CD4-positive, alpha-beta T cell treated with Interleukin-17A for 4 hours (primary cell): ENCODE measurements around the gene CTNNA2.

ENCODE experiments used
- DNase-seq: peaks from one replicate; pipeline ENCODE4 v3.0.0-alpha.2; 2020; ENCODE audit warnings: mixed read lengths

CTNNA2 gene

GRCh38 chr2:80242355-80242910, 729.6 kb downstream of the CTNNA2 start:
- no peak for DNase-seq

- DNase-seq = no peak
Measured at GRCh38 chr2:80244905-80245584, 732.2 kb downstream of the CTNNA2 start.

GRCh38 chr2:80246534-80246933, 733.7 kb downstream of the CTNNA2 start:
- DNase-seq = no peak

GRCh38 chr2:80247339-80247738, 734.5 kb downstream of the CTNNA2 start:
- no peak for DNase-seq

GRCh38 chr2:80248146-80248545, 735.3 kb downstream of the CTNNA2 start:
- no peak for DNase-seq

GRCh38 chr2:80252294-80252986, 739.6 kb downstream of the CTNNA2 start:
- no peak for DNase-seq

GRCh38 chr2:80255918-80256781, 743.3 kb downstream of the CTNNA2 start:
- no peak for DNase-seq

GRCh38 chr2:80256782-80257167, 743.9 kb downstream of the CTNNA2 start:
- DNase-seq = no peak

GRCh38 chr2:80257450-80257849, 744.6 kb downstream of the CTNNA2 start:
- no peak for DNase-seq

GRCh38 chr2:80258341-80258740, 745.5 kb downstream of the CTNNA2 start:
- no peak for DNase-seq

- no peak for DNase-seq
Measured at GRCh38 chr2:80258793-80259192, 745.9 kb downstream of the CTNNA2 start.

- no peak for DNase-seq
Measured at GRCh38 chr2:80259292-80259691, 746.4 kb downstream of the CTNNA2 start.

- no peak for DNase-seq
Measured at GRCh38 chr2:80266231-80266630, 753.4 kb downstream of the CTNNA2 start.

- DNase-seq = no peak
Measured at GRCh38 chr2:80269806-80270205, 757.0 kb downstream of the CTNNA2 start.

- DNase-seq = no peak
Measured at GRCh38 chr2:80280598-80280997, 767.7 kb downstream of the CTNNA2 start.

GRCh38 chr2:80281049-80281448, 768.2 kb downstream of the CTNNA2 start:
- DNase-seq = no peak

- DNase-seq = no peak
Measured at GRCh38 chr2:80288576-80288975, 775.7 kb downstream of the CTNNA2 start.

GRCh38 chr2:80291656-80292055, 778.8 kb downstream of the CTNNA2 start:
- no peak for DNase-seq

- no peak for DNase-seq
Measured at GRCh38 chr2:80292474-80292873, 779.6 kb downstream of the CTNNA2 start.

- DNase-seq = no peak
Measured at GRCh38 chr2:80293039-80293438, 780.2 kb downstream of the CTNNA2 start.

- DNase-seq = no peak
Measured at GRCh38 chr2:80298954-80299353, 786.1 kb downstream of the CTNNA2 start.

- no peak for DNase-seq
Measured at GRCh38 chr2:80299661-80300060, 786.8 kb downstream of the CTNNA2 start.

- no peak for DNase-seq
Measured at GRCh38 chr2:80300346-80300745, 787.5 kb downstream of the CTNNA2 start.
